H1 (cell line): ENCODE measurements around the gene GPR34. TPM values are rescaled to one million over a fixed set of nuclear protein-coding genes. Genes with fewer than 3 reads are reported as not detected.

ENCODE experiments used
- CTCF ChIA-PET: fragments of 300-600 bp; sonication (Branson Sonifier 250); formaldehyde crosslinking; loops from one replicate; lab custom pipeline; 2021; ENCODE audit not compliant: partially characterized antibody; lab: Charles Lee
- POLR2A ChIA-PET: fragments of 300-600 bp; sonication (Branson Sonifier 250); formaldehyde crosslinking; loops from one replicate; lab custom pipeline; 2021; ENCODE audit warnings: inconsistent platforms; ENCODE audit not compliant: partially characterized antibody; lab: Charles Lee
- DNase-seq, 2 experiments: peaks; one replicate each; pipeline versions ENCODE4 v3.0.0 to v3.0.0-alpha.2; 2010 to 2022; ENCODE audit warnings: low spot score in 2 of 2, low read depth in 1 of 2, mixed read lengths in 1 of 2
- FAIRE-seq: peaks from 2 replicates; lab custom pipeline; 2011; peaks lifted over from hg19 to GRCh38; lab: Jason Lieb, UNC
- H2AFZ ChIP-seq: 2 replicates; pipeline ENCODE4 v1.8.1; 2012; ENCODE audit warnings: low read length, inconsistent platforms
- H2AK5ac ChIP-seq: 2 replicates; pipeline ENCODE4 v1.6.1; 2013; ENCODE audit warnings: low read depth, low read length
- H2BK120ac ChIP-seq: replicated peaks from 2 replicates; pipeline ENCODE3; 2013; ENCODE audit warnings: low read depth, low read length, inconsistent platforms
- H2BK12ac ChIP-seq: 2 replicates; pipeline ENCODE4 v1.6.1; 2013; ENCODE audit warnings: low read depth, low read length
- H2BK15ac ChIP-seq: 2 replicates; pipeline ENCODE4 v1.6.1; 2013; ENCODE audit warnings: low read length
- H2BK20ac ChIP-seq: 2 replicates; pipeline ENCODE4 v1.6.1; 2013; ENCODE audit warnings: low read length
- H2BK5ac ChIP-seq: 2 replicates; pipeline ENCODE4 v1.6.1; 2013; ENCODE audit warnings: low read depth, low read length
- H3K14ac ChIP-seq: 2 replicates; pipeline ENCODE4 v1.6.1; 2013; ENCODE audit warnings: inconsistent platforms; ENCODE audit not compliant: insufficient read length
- H3K18ac ChIP-seq: 2 replicates; pipeline ENCODE4 v1.6.1; 2013; ENCODE audit warnings: low read length; ENCODE audit errors: extremely low read depth
- H3K23ac ChIP-seq: 2 replicates; pipeline ENCODE4 v1.6.1; 2013; ENCODE audit warnings: inconsistent platforms; ENCODE audit not compliant: insufficient read length
- H3K23me2 ChIP-seq: 2 replicates; pipeline ENCODE4 v1.6.1; 2013; ENCODE audit warnings: low read depth, low read length
- H3K27ac ChIP-seq: 2 replicates; pipeline ENCODE4 v1.6.1; 2011; ENCODE audit warnings: low read depth, low read length, inconsistent platforms
- H3K27me3 ChIP-seq, 4 experiments: replicated peaks in 1 of 4; 1 replicate in 1 of 4; 2 replicates in 3 of 4; pipeline versions ENCODE4 v1.6.1 to v1.8.1; 2011 to 2013; ENCODE audit warnings: low read length in 3 of 4, mild to moderate bottlenecking in 3 of 4, inconsistent platforms in 2 of 4, mixed read lengths in 2 of 4, moderate library complexity in 1 of 4; ENCODE audit not compliant: control insufficient read depth in 3 of 4, insufficient read depth in 3 of 4; ENCODE audit errors: extremely low read depth in 1 of 4
- H3K36me3 ChIP-seq, 4 experiments: 2 replicates each; pipeline versions ENCODE4 v1.6.1 to v1.8.1; 2011 to 2013; ENCODE audit warnings: mild to moderate bottlenecking in 4 of 4, low read length in 3 of 4, moderate library complexity in 2 of 4, control low read depth in 1 of 4, inconsistent platforms in 1 of 4; ENCODE audit not compliant: insufficient read depth in 4 of 4, control insufficient read depth in 2 of 4
- H3K4ac ChIP-seq: replicated peaks from 2 replicates; pipeline ENCODE3; 2013; ENCODE audit warnings: low read length, low read depth, mixed read lengths, inconsistent platforms; ENCODE audit not compliant: insufficient read length
- H3K4me1 ChIP-seq, 4 experiments: replicated peaks in 1 of 4; 1 replicate in 1 of 4; 2 replicates in 3 of 4; pipeline versions ENCODE4 v1.6.1 to v1.8.1; 2011 to 2013; ENCODE audit warnings: low read length in 3 of 4, inconsistent platforms in 2 of 4, mixed read lengths in 1 of 4; ENCODE audit not compliant: insufficient read depth in 4 of 4, control insufficient read depth in 3 of 4
- H3K4me2 ChIP-seq, 2 experiments: 2 replicates each; pipeline versions ENCODE4 v1.6.1 to v1.8.1; 2011 to 2013; ENCODE audit warnings: low read depth in 2 of 2, low read length in 2 of 2, control low read depth in 1 of 2, inconsistent platforms in 1 of 2, mild to moderate bottlenecking in 1 of 2; ENCODE audit not compliant: insufficient read depth in 1 of 2
- H3K4me3 ChIP-seq, 4 experiments: fragments of 200-600, 300-600 bp in 1 of 4; sonication (generic), shearing (Covaris generic), sonication (Bioruptor Twin) in 1 of 4; 2 replicates each; pipeline versions ENCODE4 v1.5.1 to v1.8.1; 2011 to 2016; ENCODE audit warnings: low read length in 4 of 4, low read depth in 3 of 4, control low read depth in 2 of 4, inconsistent platforms in 2 of 4, mild to moderate bottlenecking in 2 of 4, mixed read lengths in 1 of 4, moderate library complexity in 1 of 4; ENCODE audit not compliant: insufficient read depth in 2 of 4; ENCODE audit errors: extremely low read depth in 1 of 4
- H3K56ac ChIP-seq: replicated peaks from 2 replicates; pipeline ENCODE3; 2013; ENCODE audit warnings: low read depth, mild to moderate bottlenecking, mixed read lengths, low read length, inconsistent platforms; ENCODE audit not compliant: insufficient read length
- H3K79me1 ChIP-seq: 2 replicates; pipeline ENCODE4 v1.6.1; 2013; ENCODE audit warnings: low read depth, low read length, control low read depth
- H3K79me2 ChIP-seq, 2 experiments: 2 replicates each; pipeline versions ENCODE4 v1.6.1 to v1.8.1; 2012 to 2013; ENCODE audit warnings: low read length in 2 of 2, mild to moderate bottlenecking in 2 of 2, inconsistent platforms in 1 of 2; ENCODE audit not compliant: insufficient read depth in 2 of 2, control insufficient read depth in 1 of 2
- H3K9ac ChIP-seq, 4 experiments: replicated peaks in 1 of 4; 1 replicate in 1 of 4; 2 replicates in 3 of 4; pipeline versions ENCODE4 v1.6.1 to v1.8.1; 2011 to 2013; ENCODE audit warnings: low read depth in 3 of 4, low read length in 3 of 4, control low read depth in 2 of 4, mild to moderate bottlenecking in 2 of 4, moderate library complexity in 2 of 4, inconsistent platforms in 1 of 4; ENCODE audit errors: extremely low read depth in 1 of 4
- H3K9me3 ChIP-seq, 2 experiments: 2 replicates each; pipeline versions ENCODE4 v1.6.1 to v1.8.1; 2012 to 2013; ENCODE audit warnings: mild to moderate bottlenecking in 2 of 2, moderate library complexity in 2 of 2, control low read depth in 1 of 2, inconsistent platforms in 1 of 2, low read depth in 1 of 2, low read length in 1 of 2, mixed read lengths in 1 of 2; ENCODE audit not compliant: insufficient read depth in 2 of 2
- H4K20me1 ChIP-seq, 2 experiments: replicated peaks in 1 of 2; 2 replicates each; pipeline versions ENCODE3 to v1.8.1; 2011 to 2013; ENCODE audit warnings: inconsistent platforms in 2 of 2, low read length in 2 of 2, mild to moderate bottlenecking in 1 of 2; ENCODE audit not compliant: insufficient read depth in 2 of 2, control insufficient read depth in 1 of 2
- H4K5ac ChIP-seq: 2 replicates; pipeline ENCODE4 v1.6.1; 2013; ENCODE audit warnings: low read length, low read depth, mixed read lengths, inconsistent platforms; ENCODE audit not compliant: insufficient read length
- H4K8ac ChIP-seq: 2 replicates; pipeline ENCODE4 v1.8.0; 2013; ENCODE audit warnings: mild to moderate bottlenecking, moderate library complexity, low read length, inconsistent platforms; ENCODE audit not compliant: insufficient read depth; ENCODE audit errors: extremely low read depth
- H4K91ac ChIP-seq: replicated peaks from 2 replicates; pipeline ENCODE3; 2013; ENCODE audit warnings: low read length, mixed read lengths, inconsistent platforms; ENCODE audit not compliant: insufficient read length
- BACH1 ChIP-seq: IDR thresholded peaks from 2 replicates; pipeline ENCODE4 v1.6.1; 2012; ENCODE audit warnings: low read length, improper control_type of control experiment
- JUND ChIP-seq: IDR thresholded peaks from 2 replicates; pipeline ENCODE4 v1.6.1; 2011; ENCODE audit warnings: mild to moderate bottlenecking, improper control_type of control experiment, low read length
- RXRA ChIP-seq: IDR thresholded peaks from 2 replicates; pipeline ENCODE4 v1.6.1; 2011; ENCODE audit warnings: low read depth, mild to moderate bottlenecking, low read length, moderate library complexity; ENCODE audit not compliant: insufficient read depth
- SIRT6 ChIP-seq: IDR thresholded peaks from one replicate; pipeline ENCODE4 v1.7.1; 2012; ENCODE audit warnings: low read length, inconsistent platforms
- TAF1 ChIP-seq: IDR thresholded peaks from 2 replicates; pipeline ENCODE4 v1.6.1; 2011; ENCODE audit warnings: mild to moderate bottlenecking, low read depth, low read length
- TBP ChIP-seq: IDR thresholded peaks from 2 replicates; pipeline ENCODE4 v1.6.1; 2011; ENCODE audit warnings: low read depth, low read length, improper control_type of control experiment
- TCF12 ChIP-seq: IDR thresholded peaks from 2 replicates; pipeline ENCODE4 v1.6.1; 2011; ENCODE audit warnings: low read depth, mild to moderate bottlenecking, low read length
- WGBS, 2 experiments: shearing (Covaris generic) in 1 of 2; methylation state at CpG; one replicate each; pipeline versions ENCODE4 v1.1.6 to v1.1.7; 2013 to 2015; ENCODE audit warnings: low lambda C conversion rate in 2 of 2, mixed read lengths in 2 of 2, inconsistent platforms in 1 of 2, low coverage in 1 of 2, missing lambda C conversion rate in 1 of 2; ENCODE audit not compliant: insufficient replicate concordance in 2 of 2, insufficient coverage in 1 of 2, insufficient read length in 1 of 2; ENCODE audit errors: extremely low coverage in 1 of 2, missing lambda C conversion rate in 1 of 2; 5-methylcytosine and 5-hydroxymethylcytosine counted together
- polyA plus RNA-seq, 7 experiments: library from polyadenylated mRNA; depleted of rRNA in 3 of 7; stranded (reverse) in 5 of 7; unstranded in 2 of 7; fragments of >200 nt in 5 of 7; fragments of 200-250 nt in 2 of 7; gene quantifications; 1 replicate in 5 of 7; 2 replicates in 1 of 7; 4 replicates in 1 of 7; pipeline versions ENCODE4 v1.2.1 to v1.2.3, GENCODE V29; 2011 to 2013; ENCODE audit warnings: missing spikeins in 2 of 7, mixed read lengths in 2 of 7
- total RNA-seq: library from RNA; stranded (reverse); fragmentation: NEBNext Ultra II Directional; extraction: Animal tissue kit (Norgen Biotek cat#: 25700); gene quantifications from 2 replicates; pipeline ENCODE4 v1.2.1, GENCODE V29; 2021

GPR34 gene
- total and polyA plus RNA-seq, 2 of the 8 experiments (the other 6 are each of a cell fraction or from before 2014, with no cell fraction given), result not detected

DNA sequence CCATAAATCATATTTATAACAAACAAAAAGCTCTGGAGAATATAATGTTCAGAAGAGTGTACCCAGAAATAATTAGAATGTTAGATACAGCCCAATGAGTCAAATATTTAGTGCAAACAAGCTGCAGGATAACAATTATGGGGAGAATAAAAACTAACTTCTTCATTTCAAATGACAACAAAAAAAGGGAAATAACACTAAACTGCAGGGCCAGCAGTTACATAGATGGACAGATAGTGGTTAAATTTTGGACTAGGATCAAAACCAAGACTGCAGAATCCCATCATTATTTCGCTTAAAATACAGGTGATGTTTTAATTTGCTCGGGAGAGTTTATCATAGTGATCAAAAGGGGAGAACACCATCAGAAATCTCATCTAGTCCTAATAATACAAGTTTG lies 617 bp upstream of the GPR34 start:
- Histone ChIP-seq H3K36me3 (no peaks in the 10 kb centered on the region), H3K27me3 (no peaks in the 10 kb centered on the region), H2BK20ac (no peak overlapping the region), H2BK15ac (no peak overlapping the region), H3K79me1 (no peaks in the 10 kb centered on the region), H2BK120ac (no peak overlapping the region), H4K8ac (no peak overlapping the region), H3K9me3 (no peaks in the 10 kb centered on the region), H3K27ac (no peak overlapping the region), H3K4ac (no peak overlapping the region), H4K20me1 (no peaks in the 10 kb centered on the region), H3K4me1 (no peaks in the 10 kb centered on the region), H4K5ac (no peak overlapping the region), H3K9ac (no peak overlapping the region), H3K79me2 (no peaks in the 10 kb centered on the region), H2AK5ac (no peak overlapping the region), H3K23ac (no peak overlapping the region), H2BK5ac (no peak overlapping the region), H2BK12ac (no peak overlapping the region), H4K91ac (no peak overlapping the region), H3K23me2 (no peaks in the 10 kb centered on the region)
- ChIA-PET CTCF (interaction anchor here (0.6 to 0.7 kb wide), 2 partner anchors 18 to 90 kb away, joined by 3 read pairs; no protein-coding TSS in a partner anchor), POLR2A (interaction anchor here (0.7 kb wide), 1 partner anchor 29 kb away, joined by 3 read pairs; no protein-coding TSS in a partner anchor)
- no peak for DNase-seq
- 87% methylated on average over 2 of the region's 2 CpGs; no CpG with 5 or more reads in 1 of the 2 experiments for WGBS, 2 experiments
- no peak for TF ChIP-seq RXRA
- TF ChIP-seq TCF12, result no peak
- TF ChIP-seq TBP, result no peak
- TF ChIP-seq JUND, result no peak
- no peak for TF ChIP-seq SIRT6
- TF ChIP-seq TAF1, result no peak
- no peak for TF ChIP-seq BACH1
- TF ChIP-seq, all 59 proteins: peak for 0
- Histone ChIP-seq H3K4me3 (no peak overlapping the region), H3K56ac (no peak overlapping the region), H3K18ac (no peak overlapping the region), H3K14ac (no peak overlapping the region), H2AFZ (no peak overlapping the region), H3K4me2 (no peak overlapping the region)
- no peak for FAIRE-seq
